Measurements from ENCODE around the gene ECHDC3. TPM values are rescaled to one million over a fixed set of nuclear protein-coding genes. Genes with fewer than 3 reads are reported as not detected.

The ECHDC3 gene
- total RNA-seq, 1 experiment from 2014 or later = 13.0 TPM

GRCh38 chr10:11758527-11759236, 16.5 kb downstream of the ECHDC3 start:
- H3K4me2 ChIP-seq (ENCODE audit: low read length) = no peak overlapping the region
- no peaks in the 10 kb centered on the region for H3K9me3 ChIP-seq (ENCODE audit: control insufficient read depth in 1 of 2, insufficient read depth in 1 of 2, low read depth in 1 of 2, low read length in 2 of 2)
- no peak for TF ChIP-seq ZFX (IDR thresholded peaks at IDR 0.05)
- TF ChIP-seq EGR1 (IDR thresholded peaks at IDR 0.05; ENCODE audit: low read depth) = no peak
- no peak for TF ChIP-seq YY1 (IDR thresholded peaks at IDR 0.05; ENCODE audit: extremely low read depth, insufficient replicate concordance, low read depth, low read length)
- no peak for TF ChIP-seq MAX (IDR thresholded peaks at IDR 0.05)
- no peak for TF ChIP-seq POLR2AphosphoS5 (IDR thresholded peaks at IDR 0.05; ENCODE audit: low read depth, low read length)
- TF ChIP-seq CBX3 (IDR thresholded peaks at IDR 0.05; ENCODE audit: low read depth) = no peak
- no peak for TF ChIP-seq EZH2 (IDR thresholded peaks at IDR 0.05)
- no peak for TF ChIP-seq TCF7L2 (IDR thresholded peaks at IDR 0.05; ENCODE audit: borderline replicate concordance, extremely low read depth, insufficient read depth, insufficient read length)
- TF ChIP-seq FOSL1 (IDR thresholded peaks at IDR 0.05; ENCODE audit: low read depth) = no peak
- no peak for TF ChIP-seq JUND (IDR thresholded peaks at IDR 0.05)
- TF ChIP-seq ELF1 (IDR thresholded peaks at IDR 0.05; ENCODE audit: borderline replicate concordance, low read depth) = no peak
- no peak for TF ChIP-seq SRF (IDR thresholded peaks at IDR 0.05; ENCODE audit: low read depth)
- TF ChIP-seq EZH2phosphoT487 (IDR thresholded peaks at IDR 0.05; ENCODE audit: borderline replicate concordance) = no peak
- no peaks in the 10 kb centered on the region for H3K79me2 ChIP-seq (ENCODE audit: insufficient read depth, low read length)
- ChIA-PET CTCF (interaction anchor here (1.3 to 2.3 kb wide), 5 partner anchors 7 to 334 kb away, joined by 4 to 27 read pairs (median 11); no protein-coding TSS in a partner anchor), POLR2A (no interaction called here), RAD21 (ENCODE audit: low non-redundant PET in 1 of 2, low total read pairs in 2 of 2, uncharacterized antibody in 2 of 2, unreplicated experiment in 2 of 2) (interaction anchor here (0.9 to 3.6 kb wide), 4 partner anchors 228 to 323 kb away, joined by 3 to 13 read pairs (median 8); no protein-coding TSS in a partner anchor)
- no peaks in the 10 kb centered on the region for H3K9me2 ChIP-seq (ENCODE audit: insufficient read depth)
- H2AFZ ChIP-seq (ENCODE audit: low read depth, low read length, poor library complexity, severe bottlenecking) = no peak overlapping the region
- DNase-seq (ENCODE audit: low read depth, low spot score) (no peak), ATAC-seq (0 out of 2 replicates have a peak, but pooled peaks have one; percentile 4)
- intact Hi-C loops (cut with micrococcal nuclease) = loop anchor here (1.0 to 2.0 kb wide), 2 partner anchors 243 to 334 kb away; no protein-coding TSS in a partner anchor
- H3K4me3 ChIP-seq (replicated peaks in 1 of 2; ENCODE audit: low read depth in 1 of 2, low read length in 2 of 2) = no peak overlapping the region
- H4K20me1 ChIP-seq (ENCODE audit: insufficient read depth) = no peaks in the 10 kb centered on the region
- no peaks in the 10 kb centered on the region for H3K36me3 ChIP-seq (ENCODE audit: control insufficient read depth in 1 of 2, insufficient read depth in 2 of 2, low read length in 2 of 2)
- no peak overlapping the region for H3K9ac ChIP-seq (ENCODE audit: low read length)
- no TSS peak for BruUV-seq (replicated peaks)
- no peaks in the 10 kb centered on the region for H3K27me3 ChIP-seq (ENCODE audit: insufficient read depth, low read length)
- H3K4me1 ChIP-seq (ENCODE audit: control insufficient read depth in 1 of 2, insufficient read depth in 2 of 2, low read length in 2 of 2) = no peaks in the 10 kb centered on the region
- H3K27ac ChIP-seq (ENCODE audit: low read depth, low read length) = no peak overlapping the region
